ENCODE data around the gene SLC24A4.

- TF ChIP-seq ZNF274 (IDR thresholded peaks at IDR 0.05; ENCODE audit: low read length) (no peak), ZNF274 (tag by site-specific recombination; IDR thresholded peaks at IDR 0.05; ENCODE audit: borderline replicate concordance) (no peak), ZNF561 (tag by site-specific recombination; IDR thresholded peaks at IDR 0.05; ENCODE audit: borderline replicate concordance) (no peak), CTCF (tag by site-specific recombination; IDR thresholded peaks at IDR 0.05) (no peak), KLF9 (tag by site-specific recombination; IDR thresholded peaks at IDR 0.05; ENCODE audit: low read depth) (no peak)
Observed at GRCh38 chr14:92404018-92404417, 81.1 kb downstream of the SLC24A4 start.

All from HEK293 (cell line).